Pulmonary artery endothelial cell (primary cell): ENCODE measurements around the gene ZBTB4. TPM values are rescaled to one million over a fixed set of nuclear protein-coding genes. Genes with fewer than 3 reads are reported as not detected.

Source experiments
- DNase-seq: peaks from one replicate; pipeline ENCODE4 v3.0.0-alpha.2; 2011; ENCODE audit warnings: low read depth, low spot score
- total RNA-seq: library from RNA; depleted of rRNA; stranded (reverse); fragments of >200 nt; gene quantifications from 2 replicates; pipeline ENCODE4 v1.2.3, GENCODE V29; 2014

The ZBTB4 gene, protein sequence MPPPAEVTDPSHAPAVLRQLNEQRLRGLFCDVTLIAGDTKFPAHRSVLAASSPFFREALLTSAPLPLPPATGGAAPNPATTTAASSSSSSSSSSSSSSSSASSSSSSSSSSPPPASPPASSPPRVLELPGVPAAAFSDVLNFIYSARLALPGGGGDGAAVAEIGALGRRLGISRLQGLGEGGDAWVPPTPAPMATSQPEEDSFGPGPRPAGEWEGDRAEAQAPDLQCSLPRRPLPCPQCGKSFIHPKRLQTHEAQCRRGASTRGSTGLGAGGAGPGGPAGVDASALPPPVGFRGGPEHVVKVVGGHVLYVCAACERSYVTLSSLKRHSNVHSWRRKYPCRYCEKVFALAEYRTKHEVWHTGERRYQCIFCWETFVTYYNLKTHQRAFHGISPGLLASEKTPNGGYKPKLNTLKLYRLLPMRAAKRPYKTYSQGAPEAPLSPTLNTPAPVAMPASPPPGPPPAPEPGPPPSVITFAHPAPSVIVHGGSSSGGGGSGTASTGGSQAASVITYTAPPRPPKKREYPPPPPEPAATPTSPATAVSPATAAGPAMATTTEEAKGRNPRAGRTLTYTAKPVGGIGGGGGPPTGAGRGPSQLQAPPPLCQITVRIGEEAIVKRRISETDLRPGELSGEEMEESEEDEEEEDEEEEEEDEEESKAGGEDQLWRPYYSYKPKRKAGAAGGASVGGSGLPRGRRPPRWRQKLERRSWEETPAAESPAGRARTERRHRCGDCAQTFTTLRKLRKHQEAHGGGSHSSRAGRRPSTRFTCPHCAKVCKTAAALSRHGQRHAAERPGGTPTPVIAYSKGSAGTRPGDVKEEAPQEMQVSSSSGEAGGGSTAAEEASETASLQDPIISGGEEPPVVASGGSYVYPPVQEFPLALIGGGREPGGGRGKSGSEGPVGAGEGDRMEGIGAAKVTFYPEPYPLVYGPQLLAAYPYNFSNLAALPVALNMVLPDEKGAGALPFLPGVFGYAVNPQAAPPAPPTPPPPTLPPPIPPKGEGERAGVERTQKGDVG
- total RNA-seq: 10.8 and 11.2 TPM in 2 replicates

GRCh38 chr17:7479213-7480088 lies at the start of gene ZBTB4:
Gene ZBTB4, minus strand, starts transcription at chr17:7479631. Its CDS starts 12,830 bp downstream, at chr17:7466801.
- DNase-seq: no peak

DNA sequence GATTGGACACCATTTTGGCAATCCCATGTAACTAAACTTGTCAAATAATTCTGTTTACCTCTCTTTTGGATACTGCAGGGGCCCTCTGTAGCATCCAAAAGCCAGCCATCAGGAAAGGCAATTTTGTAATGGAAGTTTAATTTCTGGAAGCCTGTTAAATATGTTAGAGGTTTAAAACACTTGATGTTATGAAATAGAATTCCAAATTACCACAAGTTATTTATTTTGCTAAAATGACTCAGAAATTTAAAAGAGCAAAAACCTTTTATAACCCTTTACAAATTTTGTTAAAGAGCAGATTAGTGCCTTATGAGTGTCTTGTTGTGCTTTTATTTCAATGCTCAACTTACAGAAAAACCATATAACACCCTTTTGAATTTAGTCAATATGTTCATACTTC lies 49.4 kb upstream of the ZBTB4 start:
- no peak for DNase-seq

GRCh38 chr17:7523033-7523432 lies 43.6 kb upstream of the ZBTB4 start:
- no peak for DNase-seq

- DNase-seq: no peak
These were observed 36.6 kb upstream of the ZBTB4 start for GRCh38 chr17:7515911-7516610.

DNA sequence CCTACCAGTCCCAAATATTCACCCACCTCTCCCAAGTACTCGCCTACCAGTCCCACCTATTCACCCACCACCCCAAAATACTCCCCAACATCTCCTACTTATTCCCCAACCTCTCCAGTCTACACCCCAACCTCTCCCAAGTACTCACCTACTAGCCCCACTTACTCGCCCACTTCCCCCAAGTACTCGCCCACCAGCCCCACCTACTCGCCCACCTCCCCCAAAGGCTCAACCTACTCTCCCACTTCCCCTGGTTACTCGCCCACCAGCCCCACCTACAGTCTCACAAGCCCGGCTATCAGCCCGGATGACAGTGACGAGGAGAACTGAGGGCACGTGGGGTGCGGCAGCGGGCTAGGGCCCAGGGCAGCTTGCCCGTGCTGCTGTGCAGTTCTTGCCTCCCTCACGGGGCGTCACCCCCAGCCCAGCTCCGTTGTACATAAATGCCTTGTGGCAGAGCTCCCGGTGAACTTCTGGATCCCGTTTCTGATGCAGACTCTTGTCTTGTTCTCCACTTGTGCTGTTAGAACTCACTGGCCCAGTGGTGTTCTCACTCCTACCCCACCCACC lies 34.5 kb upstream of the ZBTB4 start:
- no peak for DNase-seq

- DNase-seq: no peak
These were observed 33.6 kb upstream of the ZBTB4 start for GRCh38 chr17:7512824-7513540.

- DNase-seq: no peak
These were observed 32.7 kb upstream of the ZBTB4 start for GRCh38 chr17:7512105-7512504.

DNA sequence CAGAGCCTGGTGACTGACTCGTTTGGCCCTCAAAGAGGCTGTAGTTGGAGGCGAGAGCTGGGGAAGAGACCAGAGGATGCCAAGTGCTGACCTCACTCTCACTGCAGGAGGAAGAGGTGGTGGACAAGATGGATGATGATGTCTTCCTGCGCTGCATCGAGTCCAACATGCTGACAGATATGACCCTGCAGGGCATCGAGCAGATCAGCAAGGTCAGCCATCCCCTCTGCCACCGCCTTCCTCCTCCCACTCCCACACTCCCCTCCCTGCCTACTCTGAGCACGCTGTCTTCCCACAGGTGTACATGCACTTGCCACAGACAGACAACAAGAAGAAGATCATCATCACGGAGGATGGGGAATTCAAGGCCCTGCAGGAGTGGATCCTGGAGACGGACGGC lies 31.7 kb upstream of the ZBTB4 start:
- DNase-seq: no peak

GRCh38 chr17:7509937-7510336 lies 30.5 kb upstream of the ZBTB4 start:
- DNase-seq: no peak

DNA sequence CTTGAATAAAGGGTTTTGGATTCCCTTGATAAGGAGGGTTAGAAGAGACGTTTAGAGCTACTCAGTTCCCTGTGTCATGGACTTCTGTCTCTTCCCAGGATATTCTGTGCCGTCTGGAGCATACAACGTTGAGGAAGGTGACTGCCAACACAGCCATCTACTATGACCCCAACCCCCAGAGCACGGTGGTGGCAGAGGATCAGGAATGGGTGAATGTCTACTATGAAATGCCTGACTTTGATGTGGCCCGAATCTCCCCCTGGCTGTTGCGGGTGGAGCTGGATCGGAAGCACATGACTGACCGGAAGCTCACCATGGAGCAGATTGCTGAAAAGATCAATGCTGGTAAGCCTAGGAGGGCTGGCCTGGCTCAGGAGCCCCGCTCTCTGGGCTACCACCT lies 29.4 kb upstream of the ZBTB4 start:
- no peak for DNase-seq

GRCh38 chr17:7508145-7508544 lies 28.7 kb upstream of the ZBTB4 start:
- DNase-seq: no peak

DNA sequence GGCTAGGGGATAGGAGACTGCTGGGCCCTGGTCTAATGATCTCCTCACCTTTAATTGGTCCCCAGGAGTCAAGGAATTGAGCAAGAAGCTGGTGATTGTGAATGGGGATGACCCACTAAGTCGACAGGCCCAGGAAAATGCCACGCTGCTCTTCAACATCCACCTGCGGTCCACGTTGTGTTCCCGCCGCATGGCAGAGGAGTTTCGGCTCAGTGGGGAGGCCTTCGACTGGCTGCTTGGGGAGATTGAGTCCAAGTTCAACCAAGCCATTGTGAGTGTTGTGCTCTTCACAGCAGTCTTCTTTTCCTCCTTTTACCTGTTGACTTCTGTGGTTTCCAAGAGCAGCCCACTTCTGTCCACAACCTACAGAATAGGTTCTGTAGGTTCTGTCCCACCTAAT lies 24.1 kb upstream of the ZBTB4 start:
- DNase-seq: no peak

DNA sequence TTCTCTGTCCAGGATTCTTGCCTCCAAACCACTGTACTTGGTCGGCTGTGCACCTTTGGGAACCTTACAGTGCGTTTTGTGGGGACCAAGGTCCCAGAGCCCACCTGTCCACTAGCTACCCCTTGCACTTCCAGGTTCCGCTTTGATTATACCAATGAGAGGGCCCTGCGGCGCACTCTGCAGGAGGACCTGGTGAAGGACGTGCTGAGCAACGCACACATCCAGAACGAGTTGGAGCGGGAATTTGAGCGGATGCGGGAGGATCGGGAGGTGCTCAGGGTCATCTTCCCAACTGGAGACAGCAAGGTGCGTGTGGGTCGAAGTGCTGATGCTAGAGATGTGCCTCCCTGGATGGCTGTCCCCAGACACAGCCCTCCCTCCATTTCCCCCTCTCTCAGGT lies 23.6 kb upstream of the ZBTB4 start:
- no peak for DNase-seq

DNA sequence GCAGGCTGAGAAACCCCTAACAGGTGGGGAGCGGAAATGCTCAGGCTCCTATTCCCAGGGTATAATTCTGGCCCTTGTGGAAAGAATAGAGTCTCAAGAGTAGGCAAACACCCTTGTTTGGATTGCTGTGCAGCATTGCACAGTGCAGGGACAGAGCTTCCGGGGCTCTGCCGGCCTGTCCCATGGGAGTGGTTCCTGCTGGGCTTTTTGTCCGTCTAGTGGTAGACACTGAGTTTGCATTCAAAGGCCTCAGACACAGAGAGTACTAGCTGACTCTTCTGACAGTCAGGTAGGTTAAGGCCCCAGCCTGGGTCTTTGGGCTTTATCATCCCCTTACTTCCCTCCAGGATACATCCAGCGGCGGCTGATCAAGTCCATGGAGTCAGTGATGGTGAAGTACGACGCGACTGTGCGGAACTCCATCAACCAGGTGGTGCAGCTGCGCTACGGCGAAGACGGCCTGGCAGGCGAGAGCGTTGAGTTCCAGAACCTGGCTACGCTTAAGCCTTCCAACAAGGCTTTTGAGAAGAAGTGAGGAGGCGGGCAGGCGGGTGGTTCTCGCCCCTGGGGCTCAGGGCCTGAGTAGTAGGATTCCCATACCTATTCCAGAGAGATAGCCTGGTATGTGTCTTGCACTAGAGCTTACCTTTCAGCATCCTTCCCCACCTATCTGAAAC lies 22.9 kb upstream of the ZBTB4 start:
- no peak for DNase-seq

- DNase-seq: no peak
These were observed 22.3 kb upstream of the ZBTB4 start for GRCh38 chr17:7501729-7502128.

GRCh38 chr17:7499161-7499560 lies 19.7 kb upstream of the ZBTB4 start:
- no peak for DNase-seq

DNA sequence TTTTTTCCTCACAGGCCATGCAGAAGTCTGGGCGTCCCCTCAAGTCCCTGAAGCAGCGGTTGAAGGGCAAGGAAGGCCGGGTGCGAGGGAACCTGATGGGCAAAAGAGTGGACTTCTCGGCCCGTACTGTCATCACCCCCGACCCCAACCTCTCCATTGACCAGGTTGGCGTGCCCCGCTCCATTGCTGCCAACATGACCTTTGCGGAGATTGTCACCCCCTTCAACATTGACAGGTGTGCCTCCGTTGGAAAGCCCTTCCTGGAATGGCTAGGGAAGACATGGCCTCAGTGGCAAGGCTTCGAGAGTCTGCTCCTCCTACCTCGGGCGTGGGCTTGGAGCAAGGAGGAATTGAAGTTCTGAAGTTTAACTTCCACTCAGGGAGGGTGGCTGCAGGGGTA lies 18.2 kb upstream of the ZBTB4 start:
- DNase-seq: no peak

- no peak for DNase-seq
These were observed 17.8 kb upstream of the ZBTB4 start for GRCh38 chr17:7497228-7497627.
